ENCODE measurements around the gene SERPINE1.

- TF ChIP-seq EZH2 (IDR thresholded peaks at IDR 0.05; ENCODE audit: insufficient read depth, poor library complexity, severe bottlenecking) = no peak
- no peak for TF ChIP-seq EZH2phosphoT487 (IDR thresholded peaks at IDR 0.05; ENCODE audit: insufficient read depth, low read depth)
Measured at GRCh38 chr7:101175664-101176063, 48.8 kb downstream of the SERPINE1 start.
